GM04503 (cell line): Measurements from ENCODE around the gene HNRNPL.

Experiments
- DNase-seq: peaks from one replicate; pipeline ENCODE4 v3.0.0-alpha.2; 2012; ENCODE audit warnings: low read depth

Gene HNRNPL

GRCh38 chr19:38845374-38846024, 4.3 kb downstream of the HNRNPL start:
- no peak for DNase-seq

- no peak for DNase-seq
Observed at GRCh38 chr19:38844093-38844686, 5.6 kb downstream of the HNRNPL start.

DNA sequence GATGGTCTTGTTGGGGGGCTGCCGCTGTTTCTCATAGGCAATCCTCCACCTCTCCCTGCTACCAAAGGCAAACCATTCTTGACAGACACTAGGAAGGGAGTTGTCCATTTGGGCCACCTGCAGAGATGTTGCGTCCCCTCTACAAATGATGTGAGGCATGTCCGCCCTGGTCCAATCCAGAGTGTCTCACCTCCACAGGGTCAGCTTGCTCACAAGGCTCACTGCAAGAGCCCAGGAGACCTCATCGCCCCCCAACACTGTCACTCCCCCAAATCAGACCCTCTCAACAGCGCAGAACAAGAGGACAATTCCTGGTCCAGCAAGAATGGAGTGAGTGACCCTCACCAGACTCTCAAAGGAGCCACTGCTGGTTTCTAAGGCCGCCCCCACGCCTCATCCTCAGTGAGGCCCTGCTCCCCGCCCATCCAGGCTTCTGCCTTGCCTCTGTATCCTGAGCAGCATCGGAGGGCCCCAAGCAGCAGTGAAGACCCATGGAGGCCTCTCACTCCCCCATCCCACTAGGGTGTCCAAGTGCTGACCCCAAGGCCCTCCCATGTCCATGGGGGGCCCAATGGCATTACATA, 6.5 kb downstream of the HNRNPL start:
- no peak for DNase-seq

DNA sequence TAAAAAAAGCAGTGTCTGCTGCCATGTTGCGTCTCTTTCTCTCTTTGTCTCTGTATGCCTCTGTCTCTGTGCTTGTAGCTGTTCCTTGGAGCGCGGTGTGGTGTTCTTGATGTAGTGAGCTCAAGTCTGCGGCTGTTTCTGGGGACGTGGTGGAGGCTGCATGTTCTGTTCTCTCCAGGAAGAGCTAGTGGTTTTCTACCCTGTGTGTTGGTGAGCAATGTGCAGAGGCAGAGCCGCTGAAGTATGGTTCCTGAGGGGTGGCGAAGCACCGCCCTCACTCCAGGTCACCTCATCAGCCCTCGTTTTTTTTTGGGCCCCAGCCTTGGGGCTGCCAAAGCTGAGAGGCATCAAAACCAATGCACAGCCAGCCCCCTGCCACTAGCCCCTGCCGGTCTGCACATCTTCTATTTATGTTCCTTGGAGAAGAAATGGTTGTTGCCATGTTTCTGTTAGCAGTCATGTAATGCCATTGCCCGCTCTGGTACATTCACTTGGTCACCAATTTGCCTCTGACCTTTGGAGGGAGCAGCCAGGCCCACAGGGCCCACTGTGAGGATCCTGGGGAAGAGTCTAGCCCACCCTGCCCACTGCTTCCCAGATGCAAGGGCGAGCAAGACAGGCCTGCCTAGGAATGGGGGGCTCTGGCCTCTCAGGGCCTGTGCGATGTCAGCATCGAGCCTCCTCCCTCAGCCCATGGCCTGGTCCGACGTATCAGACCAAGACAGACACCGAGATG, 7.2 kb downstream of the HNRNPL start:
- no peak for DNase-seq

DNA sequence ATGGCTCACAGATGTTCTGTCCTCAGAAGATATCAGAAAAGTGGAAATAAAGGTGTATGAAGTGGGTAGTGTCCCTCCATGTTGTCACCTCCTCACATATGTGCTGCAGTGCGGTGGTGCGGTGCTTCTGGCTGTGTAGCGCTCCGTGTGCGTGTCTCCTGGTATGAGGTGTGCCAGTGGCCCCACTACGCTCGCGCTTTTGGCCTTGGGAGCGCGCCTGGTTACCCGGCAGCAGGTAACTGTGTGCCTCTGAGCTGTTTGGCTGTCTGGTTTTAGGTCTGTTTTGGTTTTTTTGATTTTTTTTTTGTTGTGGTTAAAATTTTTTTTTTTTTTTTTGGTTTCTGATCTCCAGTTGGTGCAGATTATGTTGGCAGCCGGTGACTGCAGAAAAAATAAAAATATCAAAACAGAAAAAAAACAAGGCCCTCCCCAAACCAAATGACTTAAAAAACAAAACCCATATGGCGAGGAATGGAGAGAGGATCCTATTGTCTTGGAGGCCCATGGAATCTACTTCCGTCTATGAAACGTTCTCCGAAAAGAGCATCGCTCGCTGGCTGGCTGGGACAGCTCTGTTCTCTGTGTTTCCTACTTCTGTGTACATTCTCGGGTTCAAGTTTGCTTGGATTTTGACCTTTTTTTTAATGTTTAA, 7.9 kb downstream of the HNRNPL start:
- DNase-seq: no peak

DNA sequence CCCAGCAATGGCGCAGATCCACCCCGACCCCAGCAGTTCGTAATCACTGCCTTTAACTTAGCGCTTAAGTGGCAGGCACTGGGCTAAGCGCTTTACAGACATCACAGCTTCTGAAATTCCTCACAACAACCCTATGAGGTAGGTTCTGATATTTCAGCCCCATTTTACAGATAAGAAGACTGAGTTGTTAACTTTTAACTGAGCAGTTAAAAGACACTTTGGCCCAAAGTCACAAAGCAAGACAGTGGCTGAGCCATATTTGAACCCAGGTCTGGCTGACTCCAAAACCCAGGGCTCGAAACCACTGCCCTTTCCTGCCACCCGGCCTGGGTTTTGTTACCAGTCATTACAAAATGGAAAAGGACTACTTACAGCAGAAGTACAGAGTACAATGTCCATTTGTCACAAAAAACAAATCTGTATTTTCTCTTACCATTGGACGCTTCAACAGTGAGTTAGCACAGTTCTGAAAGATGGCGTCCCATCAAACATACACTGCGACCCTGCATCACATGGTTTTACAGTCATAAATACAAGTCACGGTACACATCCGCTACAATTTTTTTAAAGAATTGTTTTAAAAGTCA, 8.5 kb downstream of the HNRNPL start:
- DNase-seq: no peak

DNA sequence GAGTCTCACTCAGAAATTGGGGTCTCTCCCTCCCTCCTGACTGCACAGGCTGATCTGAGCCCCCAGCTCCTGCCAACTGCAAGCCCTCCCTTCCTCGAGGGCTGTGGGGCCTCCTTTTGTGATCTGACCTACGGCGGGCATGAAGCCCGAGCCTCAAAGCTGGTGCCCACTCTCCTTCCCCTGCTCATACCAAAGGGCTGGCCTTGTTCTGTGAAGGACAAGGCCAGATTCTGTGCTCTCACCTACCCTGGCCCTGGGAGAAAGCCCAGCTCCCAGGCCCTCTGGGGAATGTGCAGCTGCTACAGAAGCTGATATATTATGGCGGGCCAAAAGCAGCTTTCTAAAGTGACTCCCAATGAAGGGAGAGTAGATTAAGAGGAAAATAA, 9.2 kb downstream of the HNRNPL start:
- no peak for DNase-seq

DNA sequence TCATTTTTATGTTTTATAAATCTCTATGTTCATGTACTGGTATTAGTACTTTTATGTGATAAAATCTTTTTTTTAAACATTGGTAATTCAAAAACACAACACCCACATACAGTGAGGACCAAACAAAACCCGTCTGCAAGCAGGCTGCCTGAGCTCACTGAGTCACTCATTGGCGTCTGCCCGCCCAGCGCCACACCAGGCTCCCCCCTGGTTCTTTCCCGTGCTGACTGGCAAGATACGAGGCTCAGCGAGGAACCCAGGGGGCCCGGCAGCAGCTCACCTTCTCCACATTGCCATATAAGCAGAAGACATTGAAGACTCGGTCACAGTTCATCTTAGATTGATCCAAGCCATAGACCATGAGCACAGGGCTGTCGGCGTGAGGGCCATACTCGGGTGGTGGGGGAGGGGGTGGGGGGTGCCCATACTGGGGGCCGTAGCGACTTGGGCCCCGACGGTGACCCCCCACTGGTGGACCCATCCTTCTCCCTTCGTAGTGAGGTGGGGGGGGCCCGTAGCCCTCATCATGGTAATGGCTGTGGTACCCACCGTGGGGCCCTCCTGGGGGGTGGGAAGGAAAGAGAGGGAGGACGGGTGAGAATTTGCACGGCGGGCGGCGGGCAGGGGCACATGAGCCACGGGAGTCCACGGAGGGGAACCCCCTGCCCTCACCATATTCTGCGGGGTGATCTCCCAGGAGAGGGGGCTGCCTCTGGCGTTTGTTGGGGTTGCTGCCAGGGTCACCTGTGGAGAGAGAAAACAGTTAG, 9.8 kb downstream of the HNRNPL start:
- no peak for DNase-seq

DNA sequence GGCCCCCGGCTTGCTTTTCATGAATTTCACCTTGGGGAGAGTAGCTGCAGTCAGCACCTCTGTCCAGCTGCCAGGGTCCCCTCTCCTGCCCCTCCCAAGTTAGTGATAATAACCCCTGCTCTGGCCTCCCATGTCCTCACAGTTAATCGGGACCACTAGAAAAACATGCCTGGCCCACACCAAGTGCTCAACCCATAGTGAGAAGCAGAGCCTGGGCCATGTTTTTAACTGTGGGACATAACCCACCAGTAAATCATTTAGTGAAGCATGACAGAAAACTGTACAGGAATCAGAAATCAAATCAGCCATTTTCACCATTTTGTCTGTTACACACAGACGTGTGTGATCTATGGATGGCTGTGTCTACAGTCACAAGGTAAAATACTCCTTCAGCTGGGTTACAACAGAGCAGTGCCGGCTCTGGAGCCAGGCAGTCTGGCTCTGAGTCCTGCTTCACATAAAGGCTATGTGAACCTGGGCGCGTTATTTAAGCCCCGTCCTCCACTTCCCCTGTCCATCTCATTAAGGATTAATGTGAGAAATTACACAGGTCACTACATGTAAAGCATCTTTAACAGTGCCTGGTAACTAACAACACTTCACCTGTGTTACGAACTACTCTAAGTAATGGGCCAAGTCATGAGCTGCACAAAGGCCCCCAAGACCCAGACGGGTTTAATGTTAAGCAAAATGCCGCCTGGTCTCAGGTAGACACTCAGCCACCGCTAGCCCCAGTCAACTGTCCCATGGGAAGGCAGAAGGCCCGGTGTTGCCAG, 10.6 kb downstream of the HNRNPL start:
- DNase-seq: no peak

DNA sequence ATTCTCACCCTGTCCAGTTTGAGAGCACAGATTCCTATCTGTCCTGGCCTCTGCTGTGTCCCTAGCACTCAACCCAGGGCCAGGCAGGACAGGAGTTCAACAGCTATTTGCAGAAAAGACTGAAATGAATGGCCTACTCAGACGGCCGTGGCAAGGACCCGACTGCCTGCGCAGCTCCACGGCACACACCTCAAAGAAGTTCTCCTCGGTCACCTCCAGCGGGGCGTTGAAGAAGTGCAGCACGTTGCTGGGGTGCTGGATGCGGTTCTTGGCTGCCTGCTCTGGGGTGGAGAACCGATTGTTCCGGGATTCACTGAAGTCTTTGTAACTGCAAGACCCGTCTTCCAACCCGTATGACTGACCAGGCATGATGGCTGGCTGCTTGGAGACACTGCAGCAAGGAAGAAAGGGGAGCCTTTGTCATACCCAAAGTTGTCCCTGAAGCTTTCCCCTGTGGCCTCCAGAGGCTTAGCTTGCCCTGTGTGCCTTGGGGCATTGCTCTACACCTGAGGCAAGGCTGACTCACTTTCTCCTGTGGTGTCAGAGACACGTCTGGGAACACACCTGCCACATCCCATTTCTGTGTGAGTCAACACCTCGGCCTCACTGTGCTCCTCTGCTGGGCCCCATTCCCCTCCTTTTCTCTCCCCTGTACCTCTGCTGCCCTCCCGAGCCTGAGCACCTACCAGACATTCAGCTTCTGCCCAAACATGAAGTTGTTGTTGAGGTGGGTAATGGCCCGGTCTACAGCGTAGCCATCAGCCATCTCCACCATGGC, 11.4 kb downstream of the HNRNPL start:
- DNase-seq: no peak

- no peak for DNase-seq
Observed at GRCh38 chr19:38837656-38838121, 12.1 kb downstream of the HNRNPL start.

DNA sequence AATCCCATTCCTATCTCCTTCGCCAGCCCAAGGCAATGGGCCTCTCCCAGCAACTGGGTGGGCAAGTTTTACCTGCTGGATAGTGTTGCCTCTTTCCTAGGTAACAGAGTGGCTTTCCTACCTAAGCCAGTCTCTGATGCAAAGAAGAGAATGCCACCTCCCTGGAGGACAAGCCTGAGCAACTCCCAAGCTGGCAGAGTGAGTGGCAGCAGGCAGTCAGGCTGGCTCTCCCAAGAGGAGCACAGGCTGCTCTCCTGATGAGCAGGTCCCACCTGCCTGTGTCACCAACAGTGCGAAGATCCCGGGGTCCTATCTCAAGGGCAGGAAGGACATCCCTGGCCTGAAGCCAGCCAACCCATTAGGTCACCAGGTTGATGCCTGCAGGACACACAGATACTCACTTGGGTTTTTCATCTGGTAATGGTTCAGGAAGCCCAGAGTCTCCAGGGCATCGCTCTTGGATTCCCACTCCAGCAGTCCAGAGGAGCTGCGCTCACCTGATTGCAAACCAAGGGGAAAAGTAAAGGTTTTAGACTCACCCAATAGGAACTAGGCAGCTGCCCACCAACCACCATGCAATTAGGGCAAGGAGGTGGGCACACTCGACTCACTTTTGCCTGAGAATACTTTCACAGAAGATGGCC, 12.7 kb downstream of the HNRNPL start:
- DNase-seq: no peak

- DNase-seq: no peak
Observed at GRCh38 chr19:38836159-38836982, 13.4 kb downstream of the HNRNPL start.

GRCh38 chr19:38834590-38834989, 15.2 kb downstream of the HNRNPL start:
- no peak for DNase-seq

GRCh38 chr19:38834104-38834490, 15.7 kb downstream of the HNRNPL start:
- DNase-seq: no peak

DNA sequence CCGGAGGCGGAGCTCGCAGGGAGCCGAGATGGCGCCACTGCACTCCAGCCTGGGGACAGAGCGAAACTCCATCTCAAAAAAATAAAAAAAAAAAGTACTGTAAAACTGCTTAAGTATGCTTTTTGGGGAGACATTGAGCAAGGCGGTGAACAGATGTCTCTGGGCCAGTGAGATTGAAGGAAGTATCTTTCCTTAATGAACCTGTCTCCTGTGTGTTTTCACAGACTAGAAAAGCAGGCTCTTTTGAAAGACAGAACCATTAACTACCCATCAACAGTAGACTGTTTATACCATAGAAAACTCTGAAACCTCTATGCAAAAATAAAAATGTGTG, 16.7 kb downstream of the HNRNPL start:
- DNase-seq: no peak

DNA sequence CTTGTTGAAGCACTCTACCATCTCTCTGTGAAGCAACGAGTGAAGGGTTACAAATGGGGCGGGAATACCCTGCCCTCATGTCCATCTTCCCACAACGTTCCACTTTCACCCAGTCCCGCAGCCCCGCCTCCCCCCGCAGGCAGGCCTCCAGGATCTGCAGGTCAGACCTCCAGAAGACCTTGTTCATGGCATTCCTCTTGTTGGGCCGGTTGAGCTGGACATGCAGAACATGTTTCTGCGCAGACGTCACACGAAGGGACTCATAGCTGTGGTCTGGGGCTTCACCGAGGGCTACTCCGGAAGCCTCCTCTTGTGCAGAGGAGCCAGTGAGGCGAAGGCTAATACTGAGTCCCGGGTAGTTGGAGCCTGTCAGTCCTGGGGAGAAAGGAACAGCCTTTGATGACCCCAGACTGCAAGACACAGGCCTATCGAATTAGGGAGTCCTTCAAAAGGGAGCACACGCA, 18.6 kb downstream of the HNRNPL start:
- DNase-seq: peak; percentile 88

DNA sequence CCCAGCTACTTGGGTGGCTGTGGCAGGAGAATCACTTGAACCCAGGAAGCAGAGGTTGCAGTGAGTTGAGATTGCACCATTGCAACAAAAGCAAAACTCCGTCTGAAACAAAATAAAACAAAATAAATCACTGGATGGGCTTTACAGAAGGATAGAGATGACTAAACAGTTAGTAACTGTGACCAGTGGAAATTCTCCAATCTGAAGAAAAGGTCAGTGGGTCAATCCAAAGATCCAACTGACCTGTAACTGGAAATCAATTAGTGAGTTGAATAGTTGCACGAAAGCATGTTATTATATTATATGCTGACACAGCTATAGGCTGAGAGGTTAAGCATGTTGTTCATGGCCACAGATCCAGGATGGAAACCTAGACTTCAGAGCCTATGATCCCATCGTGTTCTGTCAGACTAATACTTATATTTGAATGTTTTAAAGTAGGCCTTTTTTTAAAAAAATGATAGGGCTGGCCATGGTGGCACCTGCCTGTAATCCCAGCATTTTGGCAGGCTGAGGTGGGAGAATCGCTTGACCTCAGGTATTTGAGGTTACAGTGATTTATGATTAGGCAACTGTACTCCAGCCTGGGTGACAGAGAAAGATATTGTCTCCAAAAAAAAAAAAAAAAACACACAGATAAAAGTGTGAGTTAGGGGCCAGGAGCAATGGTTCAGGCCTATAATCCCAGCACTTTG, 19.6 kb downstream of the HNRNPL start:
- DNase-seq: no peak
